Measurements from ENCODE around the gene CDKL4.
"Not testable (repeated sequence)": the region's sequence is repeated elsewhere in the genome, so short reads cannot be mapped to it uniquely, and the experiment has no call there.

GRCh38 chr2:39138187-39138836 is 105.5 kb downstream of the CDKL4 start:
- TF ChIP-seq POLR2AphosphoS5, CTCF, POLR2A, EP300 (IDR thresholded peaks at IDR 0.05): not testable (repeated sequence)
